GM12878 (cell line): ENCODE data around the gene CNTN4. TPM values are rescaled to one million over a fixed set of nuclear protein-coding genes. Genes with fewer than 3 reads are reported as not detected.

Experiments used
- ATAC-seq: fragments of 200-7000 bp; cut with Tn5 transposase; 3 replicates; pipeline ENCODE4 v1.9.1; 2020; ENCODE audit warnings: mild to moderate bottlenecking, moderate library complexity
- BruUV-seq: library from RNA; stranded (reverse); fragments of 400-500 nt; replicated peaks from 2 replicates; lab custom pipeline; 2021; lab: Mats Ljungman, UMichigan
- CTCF ChIA-PET: fragments of 300-600 bp; sonication (Branson Sonifier 250); formaldehyde crosslinking; extraction: SDS; loops from one replicate; lab custom pipeline; 2021; ENCODE audit warnings: inconsistent platforms; lab: Yijun Ruan, JAX
- POLR2A ChIA-PET: fragments of 350-600 bp; formaldehyde crosslinking; extraction: SDS; loops from one replicate; lab custom pipeline; 2021; ENCODE audit warnings: inconsistent platforms; lab: Charles Lee
- RAD21 ChIA-PET: fragments of 300-600 bp; sonication (Branson Sonifier 250); formaldehyde crosslinking; loops from one replicate; lab custom pipeline; 2023; ENCODE audit warnings: antibody characterized with exemption; ENCODE audit not compliant: unreplicated experiment; lab: Charles Lee
- SMC1A ChIA-PET: fragments of 300-600 bp; sonication (Branson Sonifier 250); formaldehyde crosslinking; loops from one replicate; lab custom pipeline; 2023; ENCODE audit not compliant: unreplicated experiment, uncharacterized antibody; lab: Charles Lee
- DNase-seq: peaks from one replicate; pipeline ENCODE4 v3.0.0-alpha.2; 2011; ENCODE audit warnings: low read depth, low spot score
- FAIRE-seq: peaks from 3 replicates; lab custom pipeline; 2011; peaks lifted over from hg19 to GRCh38; lab: Jason Lieb, UNC
- H2AFZ ChIP-seq: 2 replicates; pipeline ENCODE4 v1.6.0; 2011; ENCODE audit warnings: low read depth, low read length, control low read depth; ENCODE audit not compliant: control insufficient read depth
- H3K27ac ChIP-seq: 2 replicates; pipeline ENCODE4 v1.5.1; 2011; ENCODE audit warnings: control low read depth; ENCODE audit not compliant: control insufficient read depth, insufficient read depth
- H3K27me3 ChIP-seq, 2 experiments: replicated peaks in 1 of 2; 2 replicates each; pipeline versions ENCODE4 v1.6.0 to v1.6.1; 2011; ENCODE audit warnings: low read length in 1 of 2; ENCODE audit not compliant: control insufficient read depth in 2 of 2, insufficient read depth in 2 of 2
- H3K36me3 ChIP-seq, 2 experiments: 2 replicates each; pipeline ENCODE4 v1.5.1; 2011; ENCODE audit warnings: low read length in 1 of 2; ENCODE audit not compliant: control insufficient read depth in 2 of 2, insufficient read depth in 2 of 2
- H3K4me1 ChIP-seq: 2 replicates; pipeline ENCODE4 v1.6.1; 2011; ENCODE audit warnings: mild to moderate bottlenecking, low read length, moderate library complexity, mixed read lengths; ENCODE audit not compliant: control insufficient read depth, insufficient read depth
- H3K4me2 ChIP-seq: 2 replicates; pipeline ENCODE4 v1.6.0; 2011; ENCODE audit warnings: control low read depth; ENCODE audit not compliant: control insufficient read depth, insufficient read depth
- H3K4me3 ChIP-seq: fragments of 200-600 bp; sonication (generic); 2 replicates; pipeline ENCODE4 v1.5.1; 2016
- H3K79me2 ChIP-seq: 2 replicates; pipeline ENCODE4 v1.6.0; 2011; ENCODE audit warnings: low read length; ENCODE audit not compliant: control insufficient read depth, insufficient read depth
- H3K9ac ChIP-seq: 2 replicates; pipeline ENCODE4 v1.8.0; 2011; ENCODE audit warnings: low read length, control low read depth, mixed read lengths; ENCODE audit not compliant: control insufficient read depth, insufficient read depth
- H3K9me3 ChIP-seq: replicated peaks from 3 replicates; pipeline ENCODE4 v1.5.1; 2011; ENCODE audit warnings: mild to moderate bottlenecking, low read length; ENCODE audit not compliant: control insufficient read depth, insufficient read depth
- H4K20me1 ChIP-seq: 2 replicates; pipeline ENCODE4 v1.6.0; 2011; ENCODE audit not compliant: control insufficient read depth, insufficient read depth
- CBX5 ChIP-seq: sonication (generic); IDR thresholded peaks from 2 replicates; pipeline ENCODE4 v1.6.1; 2016; ENCODE audit warnings: low read depth, moderate library complexity, mild to moderate bottlenecking, inconsistent platforms
- IRF4 ChIP-seq: IDR thresholded peaks from 2 replicates; pipeline ENCODE4 v1.6.1; 2011; ENCODE audit warnings: low read depth, low read length
- NFIC ChIP-seq: IDR thresholded peaks from 2 replicates; pipeline ENCODE4 v1.6.1; 2012; ENCODE audit warnings: low read depth, mild to moderate bottlenecking, inconsistent platforms, low read length, moderate library complexity
- WGBS: methylation state at CpG from one replicate; pipeline ENCODE4 v1.1.6; 2016; ENCODE audit warnings: low lambda C conversion rate; ENCODE audit not compliant: insufficient replicate concordance, insufficient coverage; ENCODE audit errors: missing lambda C conversion rate; 5-methylcytosine and 5-hydroxymethylcytosine counted together
- in situ Hi-C: fragments of 300-500 bp; cut with MboI; formaldehyde crosslinking; loops from 9 replicates; pipeline ENCODE4 v1.14.3; 2018; ENCODE audit warnings: mixed read lengths
- intact Hi-C: fragments of 100-400 bp; cut with micrococcal nuclease; formaldehyde crosslinking; loops from one replicate; pipeline ENCODE4 v1.14.2; 2022; ENCODE audit not compliant: unreplicated experiment
- polyA plus RNA-seq, 11 experiments: library from polyadenylated mRNA; depleted of rRNA in 4 of 11; unstranded in 6 of 11; stranded (reverse) in 5 of 11; fragments of >200 nt; fragmentation: Nextera tagmentation in 4 of 11; fragmentation: Illumina TruSeq in 1 of 11; extraction: Ambion mirVana in 4 of 11; extraction: Trizol in 1 of 11; gene quantifications; 1 replicate in 1 of 11; 2 replicates in 10 of 11; pipeline versions ENCODE4 v1.2.1 to v1.2.3, GENCODE V29; 2011 to 2016; ENCODE audit warnings: inconsistent platforms in 2 of 11, missing spikeins in 2 of 11, low read depth in 1 of 11
- total RNA-seq, 4 experiments: library from RNA; depleted of rRNA in 3 of 4; stranded (reverse); fragments of >200 nt in 3 of 4; fragmentation: Illumina TruSeq in 1 of 4; extraction: Trizol in 1 of 4; gene quantifications; 2 replicates each; pipeline versions ENCODE4 v1.2.1 to v1.2.3, GENCODE V29; 2013 to 2021
- TF ChIP-seq, protein P1 (sequence below): fragments of 450-650 bp; IDR thresholded peaks from 2 replicates; pipeline ENCODE4 v1.6.1; 2018; ENCODE audit warnings: mild to moderate bottlenecking, low read depth, moderate library complexity; ENCODE audit not compliant: partially characterized antibody
- TF ChIP-seq, protein P2 (sequence below): IDR thresholded peaks from 2 replicates; pipeline ENCODE4 v1.6.1; 2012; ENCODE audit warnings: mild to moderate bottlenecking, low read depth, low read length

CNTN4 gene
- total and polyA plus RNA-seq, 10 of the 15 experiments (the other 5 are each of a cell fraction or from before 2014, with no cell fraction given) = 0.05 to 0.43 (median 0.15) TPM; not detected in 1

- DNase-seq (no peak), FAIRE-seq (no peak)
- WGBS = 25% methylated on average over 3 of the region's 3 CpGs
- H3K79me2 ChIP-seq = no peaks in the 10 kb centered on the region
- no peaks in the 10 kb centered on the region for H3K4me1 ChIP-seq
- intact Hi-C loops = no loop called here
- H3K9me3 ChIP-seq = no peaks in the 10 kb centered on the region
- BruUV-seq = no TSS peak
- no peak overlapping the region for H3K9ac ChIP-seq
- H3K27ac ChIP-seq = no peak overlapping the region
- H3K4me3 ChIP-seq = no peak overlapping the region
- RAD21 ChIA-PET = no interaction called here
- no peak for TF ChIP-seq IRF4
- TF ChIP-seq, all 136 proteins: peak for 0
- no peaks in the 10 kb centered on the region for H3K27me3 ChIP-seq
- no peak overlapping the region for H3K4me2 ChIP-seq
- in situ Hi-C loops = no loop called here
- ChIA-PET CTCF (no interaction called here), POLR2A (no interaction called here), SMC1A (no interaction called here)
- no peak overlapping the region for H2AFZ ChIP-seq
- no peaks in the 10 kb centered on the region for H4K20me1 ChIP-seq
- no peak for ATAC-seq
- H3K36me3 ChIP-seq = no peaks in the 10 kb centered on the region
These were observed 113.5 kb downstream of the CNTN4 start for GRCh38 chr3:2212206-2212605.

- Histone ChIP-seq H3K79me2 (no peaks in the 10 kb centered on the region), H3K27me3 (no peaks in the 10 kb centered on the region), H3K9me3 (no peaks in the 10 kb centered on the region), H3K4me3 (no peak overlapping the region), H3K9ac (no peak overlapping the region), H2AFZ (no peak overlapping the region), H3K36me3 (no peaks in the 10 kb centered on the region), H3K4me2 (no peak overlapping the region), H4K20me1 (no peaks in the 10 kb centered on the region), H3K4me1 (no peaks in the 10 kb centered on the region), H3K27ac (no peak overlapping the region)
- no TSS peak for BruUV-seq
- 19% methylated on average over 4 of the region's 4 CpGs for WGBS
- intact Hi-C loops = no loop called here
- ChIA-PET SMC1A (no interaction called here), POLR2A (no interaction called here), RAD21 (no interaction called here), CTCF (interaction anchor here (0.6 to 0.7 kb wide), 2 partner anchors 68 to 1093 kb away, joined by 3 read pairs; no protein-coding TSS in a partner anchor)
- no peak for FAIRE-seq
- ATAC-seq = no peak
- no peak for DNase-seq
- in situ Hi-C loops = no loop called here
- TF ChIP-seq, protein P1, sequence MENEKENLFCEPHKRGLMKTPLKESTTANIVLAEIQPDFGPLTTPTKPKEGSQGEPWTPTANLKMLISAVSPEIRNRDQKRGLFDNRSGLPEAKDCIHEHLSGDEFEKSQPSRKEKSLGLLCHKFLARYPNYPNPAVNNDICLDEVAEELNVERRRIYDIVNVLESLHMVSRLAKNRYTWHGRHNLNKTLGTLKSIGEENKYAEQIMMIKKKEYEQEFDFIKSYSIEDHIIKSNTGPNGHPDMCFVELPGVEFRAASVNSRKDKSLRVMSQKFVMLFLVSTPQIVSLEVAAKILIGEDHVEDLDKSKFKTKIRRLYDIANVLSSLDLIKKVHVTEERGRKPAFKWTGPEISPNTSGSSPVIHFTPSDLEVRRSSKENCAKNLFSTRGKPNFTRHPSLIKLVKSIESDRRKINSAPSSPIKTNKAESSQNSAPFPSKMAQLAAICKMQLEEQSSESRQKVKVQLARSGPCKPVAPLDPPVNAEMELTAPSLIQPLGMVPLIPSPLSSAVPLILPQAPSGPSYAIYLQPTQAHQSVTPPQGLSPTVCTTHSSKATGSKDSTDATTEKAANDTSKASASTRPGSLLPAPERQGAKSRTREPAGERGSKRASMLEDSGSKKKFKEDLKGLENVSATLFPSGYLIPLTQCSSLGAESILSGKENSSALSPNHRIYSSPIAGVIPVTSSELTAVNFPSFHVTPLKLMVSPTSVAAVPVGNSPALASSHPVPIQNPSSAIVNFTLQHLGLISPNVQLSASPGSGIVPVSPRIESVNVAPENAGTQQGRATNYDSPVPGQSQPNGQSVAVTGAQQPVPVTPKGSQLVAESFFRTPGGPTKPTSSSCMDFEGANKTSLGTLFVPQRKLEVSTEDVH = no peak
- TF ChIP-seq, protein P2, sequence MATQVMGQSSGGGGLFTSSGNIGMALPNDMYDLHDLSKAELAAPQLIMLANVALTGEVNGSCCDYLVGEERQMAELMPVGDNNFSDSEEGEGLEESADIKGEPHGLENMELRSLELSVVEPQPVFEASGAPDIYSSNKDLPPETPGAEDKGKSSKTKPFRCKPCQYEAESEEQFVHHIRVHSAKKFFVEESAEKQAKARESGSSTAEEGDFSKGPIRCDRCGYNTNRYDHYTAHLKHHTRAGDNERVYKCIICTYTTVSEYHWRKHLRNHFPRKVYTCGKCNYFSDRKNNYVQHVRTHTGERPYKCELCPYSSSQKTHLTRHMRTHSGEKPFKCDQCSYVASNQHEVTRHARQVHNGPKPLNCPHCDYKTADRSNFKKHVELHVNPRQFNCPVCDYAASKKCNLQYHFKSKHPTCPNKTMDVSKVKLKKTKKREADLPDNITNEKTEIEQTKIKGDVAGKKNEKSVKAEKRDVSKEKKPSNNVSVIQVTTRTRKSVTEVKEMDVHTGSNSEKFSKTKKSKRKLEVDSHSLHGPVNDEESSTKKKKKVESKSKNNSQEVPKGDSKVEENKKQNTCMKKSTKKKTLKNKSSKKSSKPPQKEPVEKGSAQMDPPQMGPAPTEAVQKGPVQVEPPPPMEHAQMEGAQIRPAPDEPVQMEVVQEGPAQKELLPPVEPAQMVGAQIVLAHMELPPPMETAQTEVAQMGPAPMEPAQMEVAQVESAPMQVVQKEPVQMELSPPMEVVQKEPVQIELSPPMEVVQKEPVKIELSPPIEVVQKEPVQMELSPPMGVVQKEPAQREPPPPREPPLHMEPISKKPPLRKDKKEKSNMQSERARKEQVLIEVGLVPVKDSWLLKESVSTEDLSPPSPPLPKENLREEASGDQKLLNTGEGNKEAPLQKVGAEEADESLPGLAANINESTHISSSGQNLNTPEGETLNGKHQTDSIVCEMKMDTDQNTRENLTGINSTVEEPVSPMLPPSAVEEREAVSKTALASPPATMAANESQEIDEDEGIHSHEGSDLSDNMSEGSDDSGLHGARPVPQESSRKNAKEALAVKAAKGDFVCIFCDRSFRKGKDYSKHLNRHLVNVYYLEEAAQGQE = no peak
- no peak for TF ChIP-seq CBX5
- no peak for TF ChIP-seq NFIC
These were observed 119.7 kb downstream of the CNTN4 start for GRCh38 chr3:2218375-2218774.
